Left renal pelvis (tissue), 4 donors: Measurements from ENCODE around the gene PRKAR2B. TPM values are rescaled to one million over a fixed set of nuclear protein-coding genes. Genes with fewer than 3 reads are reported as not detected.
"Not testable (repeated sequence)": the region's sequence is repeated elsewhere in the genome, so short reads cannot be mapped to it uniquely, and the experiment has no call there.

ENCODE experiments used
- DNase-seq, 4 donors: peaks; one replicate each; pipeline ENCODE4 v3.0.0-alpha.2; 2013; ENCODE audit warnings: low read depth in 4 of 4, low spot score in 3 of 4
- polyA plus RNA-seq, 4 donors: library from polyadenylated mRNA; unstranded; fragments of 120-200 nt; gene quantifications; one replicate each; pipeline ENCODE4 v1.2.1, GENCODE V29; 2013; ENCODE audit not compliant: insufficient read length in 4 of 4

The PRKAR2B gene
- polyA plus RNA-seq, 4 donors = 21.1 to 50.9 (median 40.1) TPM

DNA sequence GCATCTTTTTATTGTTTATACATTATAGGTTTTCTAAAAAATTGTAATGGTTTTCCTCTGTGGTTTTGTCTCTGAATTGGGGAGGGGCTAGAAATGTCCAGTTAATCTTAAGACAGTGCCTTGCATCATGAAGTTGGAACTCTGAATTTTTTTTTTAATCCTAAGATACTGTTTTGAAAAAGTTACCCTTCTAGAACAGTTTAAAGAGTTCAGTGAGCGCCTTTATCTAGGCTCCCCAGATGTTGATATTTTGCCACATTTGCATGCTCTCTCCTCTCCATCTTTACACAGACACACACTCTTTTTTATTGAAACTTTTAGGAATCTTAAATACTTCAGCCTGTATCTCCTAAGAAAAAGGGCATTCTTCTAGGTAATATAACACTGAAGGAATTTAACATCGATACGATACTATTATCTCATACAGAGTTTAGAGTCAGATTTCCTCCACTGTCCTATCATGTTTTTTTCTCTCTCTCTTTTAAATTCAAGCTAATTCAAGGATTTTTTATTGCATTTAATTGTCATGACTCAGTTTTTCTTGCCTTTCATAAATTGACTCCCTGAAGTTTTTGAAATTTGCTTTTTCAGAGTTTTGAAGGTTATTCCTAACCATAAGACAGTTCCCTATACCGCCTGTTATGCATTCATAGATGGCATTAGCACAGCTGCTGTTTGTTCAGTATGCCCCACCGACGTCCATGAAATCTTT is 31.5 kb downstream of the PRKAR2B start:
- DNase-seq = no peak

DNA sequence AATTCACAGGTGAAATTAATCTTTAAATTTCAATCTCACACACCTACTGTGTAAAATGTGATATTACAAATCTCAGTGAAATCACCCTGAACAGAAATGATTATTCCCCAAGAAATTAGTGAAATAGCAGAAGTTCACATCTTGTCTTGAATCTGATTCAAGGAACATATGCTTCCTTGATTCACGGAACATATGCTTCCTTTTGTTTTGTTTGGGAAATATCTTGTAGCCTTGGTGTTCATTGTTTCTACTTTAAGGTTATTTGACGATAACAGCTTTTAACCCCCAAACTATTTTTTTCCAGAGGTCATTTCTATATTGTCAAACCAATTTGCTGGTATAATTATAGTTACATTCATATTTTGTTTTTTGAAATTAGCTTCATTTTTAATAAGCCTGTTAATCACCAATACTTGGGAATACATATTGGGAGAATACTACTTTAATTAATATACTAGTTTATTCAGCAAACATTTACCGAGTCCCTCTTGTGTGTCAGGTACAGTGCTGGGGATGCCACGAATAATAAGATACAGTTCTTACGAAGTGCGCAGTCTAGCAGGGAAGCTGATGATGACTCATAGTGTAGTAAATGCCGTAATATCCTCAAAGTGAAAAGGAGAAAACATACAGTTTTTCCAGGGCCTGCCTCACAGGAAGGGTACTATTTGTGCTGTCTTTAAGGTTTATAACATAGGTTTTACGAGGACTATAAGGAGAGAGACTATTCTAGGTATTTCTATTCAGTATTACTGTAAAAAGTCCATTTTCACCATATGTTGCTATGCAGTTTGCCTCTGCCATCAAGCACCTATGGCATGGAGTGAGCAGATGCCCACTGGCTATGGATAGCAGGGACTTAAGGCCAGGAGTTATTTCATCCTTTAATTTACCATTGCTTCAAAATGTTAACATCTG is 32.5 kb downstream of the PRKAR2B start:
- no peak for DNase-seq

DNA sequence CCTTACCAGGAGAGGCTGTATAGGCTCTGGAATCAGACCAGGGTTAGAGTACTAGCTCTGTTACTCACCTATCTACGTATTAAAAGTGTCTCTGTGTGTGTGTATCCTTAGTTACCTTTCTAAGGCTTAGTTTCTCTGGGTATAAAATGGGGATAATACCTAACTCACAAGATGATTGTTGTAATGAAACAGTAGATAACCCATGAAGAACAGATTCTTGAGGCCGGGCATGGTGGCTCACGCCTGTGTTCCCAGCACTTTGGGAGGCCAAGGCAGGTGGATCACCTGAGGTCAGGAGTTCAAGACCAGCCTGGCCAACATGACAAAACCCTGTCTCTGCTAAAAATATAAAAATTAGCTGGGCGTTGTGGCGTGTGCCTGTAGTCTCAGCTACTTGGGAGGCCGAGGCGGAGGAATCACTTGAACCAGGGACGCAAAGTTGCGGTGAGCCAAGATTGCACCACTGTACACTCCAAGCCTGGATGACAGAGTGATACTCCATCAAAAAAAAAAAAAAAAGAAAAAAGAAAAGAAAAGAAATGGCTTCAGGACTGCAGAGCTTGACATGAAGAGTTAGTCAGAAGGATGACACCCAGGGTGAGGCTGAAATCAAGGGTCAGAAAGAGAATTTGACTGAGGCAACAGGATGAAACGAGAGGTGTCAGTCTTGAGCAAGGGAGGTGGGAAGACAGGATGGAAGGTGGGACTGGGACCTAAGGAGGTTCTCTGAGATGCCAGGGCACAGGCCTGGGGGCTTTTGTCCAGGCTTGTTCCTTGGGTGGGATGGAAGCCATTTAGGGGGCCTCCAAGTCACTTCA is 33.4 kb downstream of the PRKAR2B start:
- no peak for DNase-seq

DNA sequence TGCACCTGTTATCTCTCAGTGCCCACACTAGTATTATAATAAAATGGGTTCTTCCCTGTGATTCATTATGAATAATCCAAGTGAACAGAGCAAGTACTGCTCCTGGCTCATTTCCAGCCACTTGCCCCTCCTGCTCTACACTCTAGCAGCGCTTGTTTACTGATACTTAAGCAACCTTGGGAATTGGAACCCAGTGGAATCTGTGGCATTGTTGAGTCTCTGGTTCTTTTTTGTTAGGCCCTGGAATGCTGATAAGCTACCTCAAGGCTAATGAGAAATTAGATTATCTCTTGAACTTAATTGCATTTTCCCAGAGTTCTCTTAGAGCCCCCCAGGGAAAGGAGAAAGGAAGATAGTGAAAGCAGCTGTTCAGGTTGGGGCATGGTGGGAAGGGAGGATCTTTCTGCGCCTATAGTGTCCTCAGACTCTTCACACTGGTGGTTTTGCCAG is 34.0 kb downstream of the PRKAR2B start:
- DNase-seq = no peak

DNA sequence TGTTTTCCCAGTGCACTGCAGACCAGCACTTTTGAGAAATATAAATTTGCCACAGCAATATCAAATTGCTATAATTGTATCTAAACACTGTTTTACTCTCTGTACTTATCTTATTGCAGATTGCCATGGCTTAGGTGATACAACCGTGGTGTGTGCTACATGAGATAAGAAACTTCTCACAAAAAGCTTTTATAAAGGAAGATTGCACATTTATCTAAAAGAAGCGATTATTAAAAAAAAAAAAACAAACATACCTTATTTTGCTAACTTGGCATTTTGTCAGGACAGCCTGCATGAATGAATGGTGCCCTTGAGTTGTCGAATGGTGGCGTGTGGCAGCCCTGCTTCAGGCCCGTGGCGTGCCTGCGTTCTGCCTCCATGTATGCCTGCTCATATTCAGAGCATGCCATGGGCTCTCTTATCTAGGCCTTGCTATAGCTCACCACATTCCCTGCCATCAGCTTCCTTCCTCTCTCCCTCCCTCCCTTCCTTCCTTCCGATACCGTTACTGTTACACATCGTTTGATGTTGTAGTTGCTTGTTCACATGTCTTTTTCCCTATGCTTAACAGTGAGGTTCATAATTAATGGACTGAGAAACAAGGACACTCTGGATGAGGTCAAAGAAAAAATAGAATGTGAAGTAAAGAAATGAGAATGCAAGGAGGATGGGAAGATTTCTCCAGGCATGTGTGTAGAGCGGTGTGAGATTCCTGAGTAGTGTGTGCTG is 34.9 kb downstream of the PRKAR2B start:
- no peak for DNase-seq

DNA sequence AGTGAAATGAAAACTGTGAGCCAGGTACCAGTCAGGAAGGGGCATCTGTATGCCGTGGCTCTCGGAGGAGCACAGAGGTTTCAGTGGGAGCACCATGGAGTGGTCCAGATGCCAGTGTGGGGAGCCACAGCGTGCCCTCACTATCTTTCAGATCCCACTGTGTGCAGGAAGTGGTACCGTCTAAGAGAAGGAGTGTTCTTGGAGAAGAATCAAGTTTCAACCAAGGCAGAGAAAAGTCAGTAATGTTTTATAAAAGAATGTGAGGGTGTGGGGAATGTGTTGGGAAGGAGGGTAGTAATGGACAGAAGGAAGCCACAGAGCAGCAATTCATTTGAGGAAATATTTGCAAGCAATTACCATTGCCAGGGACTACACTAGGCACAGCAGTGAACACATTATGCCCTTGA is 35.6 kb downstream of the PRKAR2B start:
- no peak for DNase-seq

DNA sequence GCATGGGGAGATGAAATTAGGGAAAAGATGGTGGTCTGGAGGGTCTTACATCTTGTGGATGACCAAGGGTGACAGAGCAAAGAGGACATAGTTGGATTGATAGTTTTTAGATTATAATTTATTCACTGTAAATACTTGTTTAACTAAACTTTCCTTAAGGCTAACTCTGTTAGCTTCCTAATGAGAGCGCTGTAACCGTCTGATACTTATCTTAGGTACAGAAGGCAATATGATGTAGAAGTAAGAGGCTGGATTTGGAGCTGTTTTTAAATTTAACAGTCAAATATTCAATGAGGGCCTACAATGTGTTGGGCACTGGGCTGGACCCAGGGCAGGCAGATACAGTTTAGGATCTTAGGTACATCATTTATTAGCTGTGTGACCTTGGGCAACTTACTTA is 36.0 kb downstream of the PRKAR2B start:
- no peak for DNase-seq

DNA sequence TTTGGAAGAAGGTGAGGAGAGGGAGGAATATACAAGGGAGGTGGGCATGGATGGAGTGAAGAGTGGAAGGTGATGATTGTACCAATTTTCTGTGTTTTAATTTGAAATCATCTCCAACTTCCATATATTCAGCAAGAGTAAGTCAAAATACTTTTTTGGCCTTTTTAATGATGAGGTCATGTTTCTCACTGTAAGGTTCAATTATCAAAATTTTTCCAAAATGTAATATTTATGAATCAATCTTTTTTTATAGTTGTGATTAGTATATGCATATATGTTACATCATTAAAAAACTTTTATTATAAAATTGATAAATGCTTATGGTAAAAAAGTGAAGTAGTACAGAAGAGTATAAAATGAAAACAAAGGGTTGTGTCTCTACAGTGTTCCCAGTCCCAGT is 40.7 kb downstream of the PRKAR2B start:
- no peak for DNase-seq

DNA sequence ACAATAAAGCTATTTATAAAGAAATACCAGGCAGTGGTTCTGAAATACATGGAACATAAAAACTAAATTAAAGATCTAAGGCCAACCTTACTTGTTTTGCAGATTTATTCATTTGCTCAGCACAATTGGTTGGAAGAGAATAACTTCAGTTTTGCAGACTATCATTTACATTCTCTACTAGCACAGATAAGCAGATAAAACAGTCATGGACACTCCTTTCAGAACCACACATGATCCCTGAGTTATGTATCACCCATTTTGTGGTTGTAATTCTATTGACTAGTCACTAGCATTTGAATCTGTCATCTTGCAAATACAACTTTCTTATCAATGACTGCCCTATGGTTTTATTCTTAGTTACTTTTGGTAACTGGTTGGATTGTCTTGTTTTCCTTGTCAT is 45.1 kb downstream of the PRKAR2B start:
- DNase-seq = no peak

DNA sequence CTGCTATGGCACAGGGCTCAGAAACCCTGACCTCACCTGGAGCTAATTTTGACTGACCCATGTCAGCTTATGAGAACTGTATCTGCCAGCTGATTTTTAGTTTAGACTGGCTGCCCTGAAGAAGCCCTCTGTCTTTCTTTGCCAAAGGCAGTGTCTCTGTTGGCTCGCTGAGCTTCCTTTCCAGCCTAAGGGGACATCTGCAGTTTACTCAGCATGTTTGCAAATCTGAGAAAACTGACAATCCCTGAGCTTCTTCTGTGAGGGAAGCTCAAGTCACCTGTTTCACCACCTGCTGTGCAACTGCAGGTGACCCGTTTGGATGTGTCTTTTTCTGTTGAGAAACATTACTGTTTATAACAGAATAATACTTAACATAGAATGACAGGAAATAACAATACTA is 46.0 kb downstream of the PRKAR2B start:
- DNase-seq = no peak

DNA sequence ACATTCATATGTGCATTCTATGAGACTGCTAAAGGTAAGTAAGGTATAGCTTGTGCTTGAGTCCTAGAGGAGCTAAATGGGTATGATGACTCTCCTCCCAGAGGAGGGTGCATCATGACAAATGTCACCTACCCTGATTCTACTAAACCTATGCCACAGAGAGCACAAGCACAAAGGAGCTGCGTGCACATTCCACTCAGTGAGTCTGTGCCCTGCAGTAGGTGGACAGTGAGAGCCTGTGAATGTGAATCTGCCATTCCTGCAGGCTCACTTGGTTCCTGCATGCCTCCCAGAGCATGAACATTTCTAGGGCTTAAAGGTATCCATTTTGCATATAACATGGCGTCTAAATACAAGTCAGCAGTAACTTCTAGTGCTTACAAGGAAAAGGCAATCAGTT is 46.8 kb downstream of the PRKAR2B start:
- DNase-seq = no peak

DNA sequence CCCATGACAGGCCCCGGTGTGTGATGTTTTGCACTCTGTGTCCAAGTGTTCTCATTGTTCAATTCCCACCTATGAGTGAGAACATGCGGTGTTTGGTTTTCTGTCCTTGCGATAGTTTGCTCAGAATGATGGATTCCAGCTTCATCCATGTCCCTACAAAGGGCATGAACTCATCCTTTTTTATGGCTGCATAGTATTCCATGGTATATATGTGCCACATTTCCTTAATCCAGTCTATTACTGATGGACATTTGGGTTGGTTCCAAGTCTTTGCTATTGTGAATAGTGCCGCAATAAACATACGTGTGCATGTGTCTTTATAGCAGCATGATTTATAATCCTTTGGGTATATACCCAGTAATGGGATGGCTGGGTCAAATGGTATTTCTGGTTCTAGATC is 49.2 kb downstream of the PRKAR2B start:
- not testable (repeated sequence) for DNase-seq

DNA sequence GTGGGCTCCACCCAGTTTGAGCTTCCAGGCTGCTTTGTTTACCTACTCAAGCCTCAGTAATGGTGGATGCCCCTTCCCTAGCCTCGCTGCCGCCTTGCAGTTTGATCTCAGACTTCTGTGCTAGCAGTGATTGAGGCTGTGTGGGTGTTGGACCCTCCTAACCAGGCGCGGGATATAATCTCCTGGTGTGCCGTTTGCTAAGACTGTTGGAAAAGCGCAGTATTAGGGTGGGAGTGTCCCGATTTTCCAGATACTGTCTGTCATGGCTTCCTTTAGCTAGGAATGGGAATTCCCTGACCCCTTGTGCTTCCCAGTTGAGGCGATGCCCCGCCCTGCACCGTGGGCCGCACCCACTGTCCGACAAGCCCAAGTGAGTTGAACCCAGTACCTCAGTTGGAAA is 54.6 kb downstream of the PRKAR2B start:
- DNase-seq = not testable (repeated sequence)

DNA sequence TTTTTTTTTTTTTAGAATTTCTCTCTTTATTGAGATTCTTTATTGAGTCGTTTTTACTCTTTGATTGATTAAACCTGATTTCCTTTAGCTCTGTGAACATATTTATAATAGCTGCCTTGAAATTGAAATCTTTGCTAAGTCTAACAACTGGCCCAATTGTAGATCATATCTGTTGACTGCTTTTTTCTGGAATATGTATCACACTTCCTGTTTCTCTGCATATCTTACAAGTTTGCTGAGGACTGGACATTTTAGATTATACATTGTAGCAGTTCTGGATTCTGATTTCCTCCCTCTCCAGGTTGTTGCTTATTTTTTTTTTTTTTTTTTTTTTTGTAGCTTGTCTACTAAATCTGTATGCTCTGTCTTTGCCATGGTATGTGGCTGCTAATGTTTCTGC is 56.3 kb downstream of the PRKAR2B start:
- no peak for DNase-seq

DNA sequence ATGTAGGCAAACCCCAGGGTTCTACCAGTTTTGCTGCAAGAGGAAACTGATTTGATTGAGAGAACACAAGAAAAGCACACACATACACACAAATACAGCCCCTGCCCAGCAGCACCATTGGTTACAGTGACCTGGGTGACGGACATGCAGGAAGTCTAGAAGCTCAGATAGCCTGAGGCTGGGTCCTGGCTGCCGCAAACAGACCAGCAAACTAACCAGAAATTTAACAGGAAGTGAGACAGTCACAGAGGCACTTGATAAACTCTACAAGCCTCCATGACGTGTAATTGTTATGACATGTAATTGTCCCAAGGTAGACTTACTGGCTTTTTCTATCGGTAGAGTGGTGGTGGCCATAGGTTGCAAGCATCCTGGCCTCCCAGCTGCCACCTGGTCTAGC is 58.9 kb downstream of the PRKAR2B start:
- DNase-seq = no peak

DNA sequence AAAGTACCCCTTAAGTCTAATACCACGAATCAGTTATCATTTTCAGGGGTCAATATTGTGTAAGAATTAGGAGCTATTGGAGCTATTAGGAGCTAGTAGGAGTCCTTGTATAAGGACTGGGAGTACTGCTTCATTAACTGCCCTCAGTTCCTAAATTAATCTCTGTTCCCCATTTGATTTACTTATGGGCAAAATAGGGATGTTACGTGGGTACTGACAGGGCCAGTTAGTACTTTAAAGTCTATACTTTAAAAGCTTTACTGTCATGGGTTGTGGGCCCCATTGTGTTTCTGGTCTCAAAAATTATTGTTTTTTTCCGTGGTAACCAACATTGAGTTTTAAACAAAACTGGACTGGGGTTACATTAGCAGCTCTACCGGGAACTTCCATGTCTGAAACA is 60.3 kb downstream of the PRKAR2B start:
- no peak for DNase-seq

DNA sequence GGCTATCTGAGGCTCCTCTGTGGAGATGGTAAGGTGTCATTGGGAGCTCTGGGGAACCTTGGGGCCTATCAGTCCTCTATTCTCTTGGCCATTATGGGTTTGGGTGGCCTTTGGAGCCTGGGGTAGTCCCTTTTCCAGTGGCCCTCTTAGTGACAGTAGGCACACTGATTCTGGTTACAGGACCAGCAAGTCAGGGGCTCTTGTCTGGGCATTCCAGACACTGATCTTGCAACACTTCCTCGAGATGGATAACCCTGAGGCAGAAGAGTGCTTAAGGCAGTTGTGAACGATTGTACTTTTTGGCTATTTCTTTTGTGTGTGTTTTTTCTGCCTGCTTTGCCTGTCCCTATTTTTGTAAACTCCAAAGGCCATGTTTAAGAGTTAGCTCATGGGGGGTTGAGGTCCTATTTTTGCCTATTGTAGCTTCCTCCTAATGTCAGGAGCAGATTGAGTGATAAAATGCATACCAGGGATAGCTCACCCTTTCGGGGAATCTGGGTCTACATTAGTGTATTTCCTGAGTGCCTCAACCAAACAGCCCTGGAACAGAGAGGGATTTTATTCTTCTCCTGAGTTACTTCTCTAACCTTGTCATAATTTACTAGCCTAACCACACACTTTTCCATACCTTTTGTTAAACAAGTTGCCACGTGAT is 61.2 kb downstream of the PRKAR2B start:
- no peak for DNase-seq

DNA sequence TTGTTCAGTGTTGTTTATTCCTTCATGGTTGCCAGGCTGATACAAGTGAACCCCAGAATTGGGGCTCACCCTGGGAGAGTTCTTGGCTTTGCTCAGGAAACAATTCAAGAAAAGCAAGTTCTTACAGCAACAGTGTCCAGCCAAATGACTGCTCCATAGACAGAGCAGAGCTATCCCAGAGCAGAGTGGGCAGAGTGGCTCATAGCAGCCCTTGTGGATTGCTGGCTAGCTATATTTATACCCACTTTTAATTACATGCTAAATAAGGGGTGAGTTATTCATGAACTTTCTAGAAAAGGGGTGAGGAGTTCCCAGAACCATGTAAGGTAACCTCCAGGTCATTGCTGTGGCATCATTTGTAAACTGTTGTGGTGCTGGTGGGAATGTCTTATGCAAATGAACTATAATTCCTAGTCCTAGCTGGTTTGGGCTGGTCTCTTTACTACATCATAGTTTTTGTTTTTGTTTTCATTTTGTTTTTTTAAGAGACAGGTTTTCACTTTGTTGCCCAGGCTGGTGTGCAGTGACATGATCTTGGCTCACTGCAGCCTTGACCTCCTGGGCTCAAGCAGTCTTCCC is 64.4 kb downstream of the PRKAR2B start:
- no peak for DNase-seq

DNA sequence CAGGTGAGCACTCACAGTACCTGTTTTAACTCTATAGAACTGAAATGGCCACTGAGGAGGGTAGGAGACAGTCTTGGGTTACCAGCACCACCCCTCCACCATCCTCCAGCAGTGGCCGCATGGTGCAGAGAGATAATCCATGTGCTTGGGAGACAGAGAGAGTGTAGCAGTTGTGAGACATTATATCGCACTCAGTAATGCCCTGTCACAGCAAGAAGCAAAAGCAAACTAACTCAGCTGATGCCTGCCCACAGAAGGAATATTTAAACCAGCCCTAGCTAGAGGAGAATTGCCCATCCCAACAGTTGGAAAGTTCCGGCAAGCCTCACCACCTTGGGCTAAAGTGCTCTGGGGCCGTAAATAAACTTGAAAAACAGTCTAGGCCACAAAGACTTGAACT is 65.5 kb downstream of the PRKAR2B start:
- no peak for DNase-seq

DNA sequence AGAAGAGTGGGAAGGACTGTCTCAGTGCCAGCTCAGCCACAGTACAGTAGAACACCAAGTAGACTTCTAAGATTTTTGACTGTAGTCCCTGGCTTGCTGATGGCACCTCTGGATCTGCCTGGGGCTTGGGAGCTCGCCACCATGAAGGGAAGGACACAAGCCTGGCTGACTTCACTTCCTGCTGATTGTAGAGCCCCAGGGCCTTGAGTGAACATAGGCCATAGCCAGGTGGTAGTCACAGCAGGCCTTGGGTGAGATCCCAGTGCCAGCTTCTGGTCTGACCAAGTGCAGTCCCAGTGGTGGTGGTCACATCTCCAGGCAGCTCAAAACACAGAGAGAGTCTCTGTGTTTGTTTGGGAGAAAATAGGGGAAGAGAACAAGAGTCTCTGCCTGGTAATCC is 66.7 kb downstream of the PRKAR2B start:
- no peak for DNase-seq
